MM.1S (cell line): ENCODE results near the gene PSMD14.

Experiments
- DNase-seq: peaks from one replicate; pipeline ENCODE4 v3.0.0-alpha.2; 2015
- H2AFZ ChIP-seq: fragments of 300-600 bp; sonication (generic); 2 replicates; pipeline ENCODE4 v1.6.0; 2016; ENCODE audit warnings: antibody characterized with exemption, low read length
- H3F3A ChIP-seq: fragments of 300-600 bp; sonication (generic); 2 replicates; pipeline ENCODE4 v1.6.1; 2016; ENCODE audit warnings: mild to moderate bottlenecking, antibody characterized with exemption, low read length, moderate library complexity, mixed read lengths; ENCODE audit not compliant: insufficient read depth
- H3K27ac ChIP-seq: fragments of 300-600 bp; sonication (generic); 2 replicates; pipeline ENCODE4 v1.5.1; 2016; ENCODE audit warnings: mild to moderate bottlenecking, low read length
- H3K27me3 ChIP-seq: fragments of 300-600 bp; sonication (generic); replicated peaks from 2 replicates; pipeline ENCODE4 v1.6.0; 2016; ENCODE audit warnings: low read length; ENCODE audit not compliant: insufficient read depth
- H3K36me3 ChIP-seq: fragments of 300-600 bp; sonication (generic); replicated peaks from 2 replicates; pipeline ENCODE4 v1.6.1; 2016; ENCODE audit warnings: mild to moderate bottlenecking, low read length, mixed read lengths; ENCODE audit not compliant: insufficient read depth
- H3K4me1 ChIP-seq: fragments of 300-600 bp; sonication (generic); 2 replicates; pipeline ENCODE4 v1.6.1; 2016; ENCODE audit warnings: low read length, mixed read lengths
- H3K4me2 ChIP-seq: fragments of 300-600 bp; sonication (generic); 2 replicates; pipeline ENCODE4 v1.6.0; 2016; ENCODE audit warnings: low read depth, low read length
- H3K4me3 ChIP-seq: fragments of 300-600 bp; sonication (generic); 2 replicates; pipeline ENCODE4 v1.5.1; 2016; ENCODE audit warnings: low read length, mixed read lengths
- H3K79me2 ChIP-seq: fragments of 300-600 bp; sonication (generic); 2 replicates; pipeline ENCODE4 v1.6.1; 2016; ENCODE audit warnings: mixed run types, low read length, mixed read lengths
- H3K9ac ChIP-seq: fragments of 300-600 bp; sonication (generic); 2 replicates; pipeline ENCODE4 v1.6.1; 2016; ENCODE audit warnings: low read length, mixed read lengths
- H3K9me2 ChIP-seq: fragments of 300-600 bp; sonication (generic); replicated peaks from 2 replicates; pipeline ENCODE4 v1.6.1; 2016; ENCODE audit warnings: mild to moderate bottlenecking, low read length, mixed read lengths; ENCODE audit not compliant: insufficient read depth
- H3K9me3 ChIP-seq: fragments of 300-600 bp; sonication (generic); replicated peaks from 2 replicates; pipeline ENCODE4 v1.6.1; 2016; ENCODE audit warnings: mild to moderate bottlenecking, low read length, mixed read lengths; ENCODE audit not compliant: insufficient read depth
- H4K20me1 ChIP-seq: fragments of 300-600 bp; sonication (generic); 2 replicates; pipeline ENCODE4 v1.6.1; 2016; ENCODE audit warnings: mild to moderate bottlenecking, low read length, moderate library complexity, mixed read lengths; ENCODE audit not compliant: insufficient read depth
- EZH2 ChIP-seq: fragments of 300-600 bp; sonication (generic); optimal IDR thresholded peaks from 2 replicates; pipeline ENCODE3; 2017; ENCODE audit warnings: low read depth, mild to moderate bottlenecking, antibody characterized with exemption, low read length, mixed read lengths
- EZH2phosphoT487 ChIP-seq: fragments of 300-600 bp; sonication (generic); IDR thresholded peaks from 2 replicates; pipeline ENCODE4 v1.6.1; 2018; ENCODE audit warnings: antibody characterized with exemption, low read length
- TF ChIP-seq, protein P1 (sequence below): fragments of 300-600 bp; sonication (generic); IDR thresholded peaks from 2 replicates; pipeline ENCODE4 v1.5.1; 2016; ENCODE audit warnings: antibody characterized with exemption, low read length, mixed read lengths

PSMD14 gene

GRCh38 chr2:161415034-161415986 is 107.1 kb downstream of the PSMD14 start:
- no peaks in the 10 kb centered on the region for H4K20me1 ChIP-seq
- no peak overlapping the region for H3K9ac ChIP-seq
- no peaks in the 10 kb centered on the region for H3F3A ChIP-seq
- no peak overlapping the region for H3K4me3 ChIP-seq
- peaks cover 7% of the 10 kb centered on the region for H3K36me3 ChIP-seq
- TF ChIP-seq EZH2phosphoT487 (no peak), EZH2 (no peak)
- TF ChIP-seq, protein P1, sequence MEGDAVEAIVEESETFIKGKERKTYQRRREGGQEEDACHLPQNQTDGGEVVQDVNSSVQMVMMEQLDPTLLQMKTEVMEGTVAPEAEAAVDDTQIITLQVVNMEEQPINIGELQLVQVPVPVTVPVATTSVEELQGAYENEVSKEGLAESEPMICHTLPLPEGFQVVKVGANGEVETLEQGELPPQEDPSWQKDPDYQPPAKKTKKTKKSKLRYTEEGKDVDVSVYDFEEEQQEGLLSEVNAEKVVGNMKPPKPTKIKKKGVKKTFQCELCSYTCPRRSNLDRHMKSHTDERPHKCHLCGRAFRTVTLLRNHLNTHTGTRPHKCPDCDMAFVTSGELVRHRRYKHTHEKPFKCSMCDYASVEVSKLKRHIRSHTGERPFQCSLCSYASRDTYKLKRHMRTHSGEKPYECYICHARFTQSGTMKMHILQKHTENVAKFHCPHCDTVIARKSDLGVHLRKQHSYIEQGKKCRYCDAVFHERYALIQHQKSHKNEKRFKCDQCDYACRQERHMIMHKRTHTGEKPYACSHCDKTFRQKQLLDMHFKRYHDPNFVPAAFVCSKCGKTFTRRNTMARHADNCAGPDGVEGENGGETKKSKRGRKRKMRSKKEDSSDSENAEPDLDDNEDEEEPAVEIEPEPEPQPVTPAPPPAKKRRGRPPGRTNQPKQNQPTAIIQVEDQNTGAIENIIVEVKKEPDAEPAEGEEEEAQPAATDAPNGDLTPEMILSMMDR, result no peak
- H3K9me2 ChIP-seq, result no peaks in the 10 kb centered on the region
- H3K4me2 ChIP-seq, result no peak overlapping the region
- no peak overlapping the region for H2AFZ ChIP-seq
- H3K27me3 ChIP-seq, result no peaks in the 10 kb centered on the region
- DNase-seq, result no peak
- peaks cover 15% of the 10 kb centered on the region; the same call in 1 of the 2 replicates for H3K4me1 ChIP-seq
- H3K9me3 ChIP-seq, result no peaks in the 10 kb centered on the region
- H3K79me2 ChIP-seq, result no peaks in the 10 kb centered on the region
- no peak overlapping the region for H3K27ac ChIP-seq

DNA sequence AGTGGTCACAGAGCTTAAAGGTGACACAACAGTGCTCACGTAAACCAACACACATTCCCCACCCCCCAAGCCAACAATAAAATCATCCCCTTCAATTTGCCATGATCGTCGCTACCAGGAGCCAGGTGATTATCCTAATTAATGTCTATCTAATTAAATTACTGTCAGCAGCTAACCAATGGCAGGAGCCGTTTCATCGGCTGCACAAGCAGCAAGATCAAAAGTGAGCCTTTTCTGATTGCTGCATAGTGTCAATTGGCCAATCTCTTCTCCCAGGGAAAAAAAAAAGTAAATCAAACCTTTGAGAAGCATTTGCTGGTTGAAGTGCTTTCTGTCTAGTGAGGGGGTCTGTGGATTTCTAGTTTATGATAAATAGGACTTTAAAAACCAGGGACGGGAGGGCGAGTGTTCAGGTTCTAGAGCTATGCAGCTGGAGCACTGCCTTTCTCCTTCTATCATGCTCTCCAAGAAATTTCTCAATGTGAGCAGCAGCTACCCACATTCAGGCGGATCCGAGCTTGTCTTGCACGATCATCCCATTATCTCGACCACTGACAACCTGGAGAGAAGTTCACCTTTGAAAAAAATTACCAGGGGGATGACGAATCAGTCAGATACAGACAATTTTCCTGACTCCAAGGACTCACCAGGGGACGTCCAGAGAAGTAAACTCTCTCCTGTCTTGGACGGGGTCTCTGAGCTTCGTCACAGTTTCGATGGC is 107.9 kb downstream of the PSMD14 start, which contains the start of gene TBR1:
TSS of gene TBR1 (plus strand) at position 311 of the 721 bp plus-strand sequence. CDS start at position 425, 114 bp downstream.
- H3K9ac ChIP-seq, result no peak within 1 kb of the TSS
- H3K4me3 ChIP-seq, result no peak within 1 kb of the TSS
- DNase-seq, result no peak
- H3K27me3 ChIP-seq, result no peaks in the 10 kb centered on the region
- peaks cover 6% of the 10 kb centered on the region; the same call in 1 of the 2 replicates for H3K36me3 ChIP-seq
- H3F3A ChIP-seq, result no peaks in the 10 kb centered on the region
- H4K20me1 ChIP-seq, result no peaks in the 10 kb centered on the region
- H3K79me2 ChIP-seq, result no peaks in the 10 kb centered on the region
- no peaks in the 10 kb centered on the region for H3K9me2 ChIP-seq
- H3K4me1 ChIP-seq, result peaks cover 14% of the 10 kb centered on the region; the same call in 1 of the 2 replicates
- no peaks in the 10 kb centered on the region for H3K9me3 ChIP-seq
- H3K4me2 ChIP-seq, result no peak within 1 kb of the TSS
- H3K27ac ChIP-seq, result no peak within 1 kb of the TSS
- TF ChIP-seq EZH2phosphoT487 (no peak), EZH2 (no peak)
- TF ChIP-seq, protein P1, result no peak
- H2AFZ ChIP-seq, result no peak within 1 kb of the TSS

DNA sequence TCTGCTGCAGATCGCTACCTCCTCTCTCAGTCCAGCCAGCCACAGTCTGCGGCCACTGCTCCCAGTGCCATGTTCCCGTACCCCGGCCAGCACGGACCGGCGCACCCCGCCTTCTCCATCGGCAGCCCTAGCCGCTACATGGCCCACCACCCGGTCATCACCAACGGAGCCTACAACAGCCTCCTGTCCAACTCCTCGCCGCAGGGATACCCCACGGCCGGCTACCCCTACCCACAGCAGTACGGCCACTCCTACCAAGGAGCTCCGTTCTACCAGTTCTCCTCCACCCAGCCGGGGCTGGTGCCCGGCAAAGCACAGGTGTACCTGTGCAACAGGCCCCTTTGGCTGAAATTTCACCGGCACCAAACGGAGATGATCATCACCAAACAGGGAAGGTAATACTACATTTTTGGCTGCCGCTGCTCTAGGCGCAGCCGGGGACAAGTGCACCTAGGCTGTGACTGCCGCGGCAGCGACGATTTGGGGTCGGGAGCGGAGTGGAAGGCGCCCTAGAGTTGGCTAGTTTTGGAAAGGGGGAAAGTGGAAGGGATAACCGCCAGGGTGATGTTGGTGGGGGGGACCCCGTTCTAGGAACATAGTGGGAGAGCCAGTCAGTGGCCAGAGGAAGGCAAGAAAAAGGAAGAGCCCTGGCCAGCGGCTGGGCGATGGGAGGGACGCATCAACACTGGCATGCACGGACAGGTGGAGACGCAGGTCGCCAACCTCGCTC is 108.6 kb downstream of the PSMD14 start:
- no peak overlapping the region for H2AFZ ChIP-seq

More for the DNA sequence above, 108.6 kb downstream of the PSMD14 start:
- Histone ChIP-seq H4K20me1 (no peaks in the 10 kb centered on the region), H3K9me3 (no peaks in the 10 kb centered on the region), H3K27ac (no peak overlapping the region), H3K4me3 (no peak overlapping the region), H3K79me2 (no peaks in the 10 kb centered on the region), H3K27me3 (no peaks in the 10 kb centered on the region), H3K36me3 (no peaks in the 10 kb centered on the region), H3F3A (no peaks in the 10 kb centered on the region), H3K9ac (no peak overlapping the region), H3K9me2 (no peaks in the 10 kb centered on the region), H3K4me1 (peaks cover 7% of the 10 kb centered on the region; the same call in 1 of the 2 replicates), H3K4me2 (no peak overlapping the region)
- DNase-seq, result no peak
- TF ChIP-seq, protein P1, result no peak
- TF ChIP-seq EZH2phosphoT487, result no peak
- no peak for TF ChIP-seq EZH2
